Stimulated activated CD4-positive, alpha-beta T cell treated with anti-CD3 and anti-CD28 coated beads, TNF-alpha, amount 100 ng/mL, for 4 hours (primary cell): ENCODE measurements around the gene VPS51.
A peak's percentile ranks its signal among the peaks of the same experiment; 100 is the strongest.

ENCODE experiments used
- DNase-seq, 3 experiments: peaks; one replicate each; pipeline ENCODE4 v3.0.0-alpha.2; 2020; ENCODE audit warnings: low read depth in 3 of 3

The VPS51 gene

DNA sequence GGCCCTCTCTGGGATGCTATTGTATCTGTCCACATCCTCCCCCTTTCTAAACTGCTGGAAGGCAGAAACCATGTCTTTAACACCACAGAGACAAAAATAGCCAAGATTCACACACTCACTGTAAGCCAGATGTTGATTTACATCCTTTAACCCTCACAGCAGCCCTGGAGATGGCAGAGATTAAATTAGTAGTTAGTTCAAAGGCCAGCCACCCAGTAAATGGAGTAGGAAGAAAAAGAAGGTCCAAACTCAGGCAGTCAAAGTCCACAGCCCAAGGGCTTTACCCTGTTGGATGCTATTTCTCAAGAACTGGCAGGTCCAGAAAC, 23.6 kb downstream of the VPS51 start:
- DNase-seq, result no peak

DNA sequence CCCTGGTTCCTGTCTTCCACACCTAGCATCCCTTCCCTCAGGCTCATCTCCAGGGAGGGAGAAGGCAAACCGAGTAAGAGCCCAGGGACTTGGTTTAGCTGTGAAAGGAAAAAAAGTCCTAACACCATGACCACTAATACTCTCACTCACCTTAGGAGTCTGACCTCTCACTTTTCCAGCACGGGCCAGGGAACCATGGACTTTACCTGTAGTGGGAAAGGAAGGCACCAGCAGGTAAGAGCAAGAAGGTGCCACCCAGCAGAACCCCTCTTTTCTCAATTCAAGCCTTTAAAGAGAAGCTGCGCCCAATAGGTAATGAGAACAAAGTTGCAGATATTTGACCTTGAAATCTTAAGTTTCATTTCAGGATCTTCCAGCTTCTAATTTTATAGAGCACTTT, 24.8 kb downstream of the VPS51 start:
- DNase-seq, result no peak

DNA sequence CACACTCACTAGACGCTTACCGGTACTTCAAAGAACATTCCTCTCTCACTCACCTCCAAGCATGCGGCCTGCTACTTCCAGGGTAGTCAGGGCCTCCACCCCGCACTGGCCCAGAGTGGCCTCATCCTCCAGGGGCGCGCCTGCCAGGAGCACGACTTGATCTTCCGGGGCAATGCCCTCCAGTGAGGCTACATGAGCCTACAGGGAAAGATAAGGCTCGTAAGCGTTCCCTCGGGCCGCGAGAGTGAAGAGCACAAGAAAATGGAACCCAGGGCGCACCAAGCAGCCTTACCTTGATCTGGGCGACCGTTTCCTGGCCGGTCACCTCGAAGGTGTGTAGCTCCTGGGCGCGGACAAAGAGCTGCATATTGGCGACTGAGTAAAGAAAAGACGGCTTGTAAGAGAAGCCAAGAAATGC, 25.4 kb downstream of the VPS51 start:
- DNase-seq, result no peak

DNA sequence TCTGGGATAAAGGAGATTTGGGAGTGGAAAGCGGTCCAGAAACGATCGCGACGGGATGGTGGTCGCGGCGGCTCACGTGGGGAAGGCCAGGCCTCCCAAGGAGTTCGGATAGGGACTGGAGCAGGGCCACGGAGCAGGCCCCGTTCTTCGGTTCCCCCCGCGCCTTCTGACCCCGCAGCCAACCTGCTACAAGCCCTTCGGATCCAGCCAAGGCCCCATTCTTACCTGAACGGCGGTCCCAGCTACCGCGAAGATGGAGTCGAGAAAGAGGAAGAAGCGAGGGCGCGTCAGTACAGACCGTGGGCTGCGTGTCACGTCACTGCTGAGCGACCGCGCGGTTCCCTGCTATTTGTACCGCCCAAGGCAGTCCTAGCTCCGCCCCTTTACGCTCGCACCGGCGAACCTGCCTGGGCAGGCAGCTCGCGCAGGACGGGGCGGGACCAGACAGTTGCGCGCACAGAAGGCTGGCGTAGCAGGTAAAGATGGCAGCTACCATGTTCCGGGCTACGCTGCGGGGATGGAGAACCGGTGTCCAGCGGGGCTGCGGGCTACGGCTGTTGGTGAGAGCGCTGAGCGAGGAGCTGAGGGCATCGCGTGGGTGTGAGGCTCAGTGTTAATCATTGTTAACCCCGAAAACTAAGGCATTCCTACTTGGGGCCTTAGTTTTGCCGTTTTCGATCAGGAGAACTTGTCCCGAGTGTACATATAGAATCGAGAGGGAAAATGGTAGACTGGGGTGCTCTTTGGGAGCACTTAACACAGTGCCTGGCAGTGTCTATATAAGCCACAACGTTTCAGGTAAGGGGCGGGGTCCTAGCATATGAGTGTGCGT, 26.1 kb downstream of the VPS51 start, which contains the start of the genes FAU and MRPL49:
Gene FAU (minus strand): TSS at position 270 of the 832 bp plus-strand sequence. CDS start 321 bp downstream, outside the sequence.
Gene MRPL49 (plus strand): TSS at position 457 of the 832 bp plus-strand sequence. CDS start 26 bp downstream, at position 483.
- peak; percentile 92 to 98 (median 97) for DNase-seq

DNA sequence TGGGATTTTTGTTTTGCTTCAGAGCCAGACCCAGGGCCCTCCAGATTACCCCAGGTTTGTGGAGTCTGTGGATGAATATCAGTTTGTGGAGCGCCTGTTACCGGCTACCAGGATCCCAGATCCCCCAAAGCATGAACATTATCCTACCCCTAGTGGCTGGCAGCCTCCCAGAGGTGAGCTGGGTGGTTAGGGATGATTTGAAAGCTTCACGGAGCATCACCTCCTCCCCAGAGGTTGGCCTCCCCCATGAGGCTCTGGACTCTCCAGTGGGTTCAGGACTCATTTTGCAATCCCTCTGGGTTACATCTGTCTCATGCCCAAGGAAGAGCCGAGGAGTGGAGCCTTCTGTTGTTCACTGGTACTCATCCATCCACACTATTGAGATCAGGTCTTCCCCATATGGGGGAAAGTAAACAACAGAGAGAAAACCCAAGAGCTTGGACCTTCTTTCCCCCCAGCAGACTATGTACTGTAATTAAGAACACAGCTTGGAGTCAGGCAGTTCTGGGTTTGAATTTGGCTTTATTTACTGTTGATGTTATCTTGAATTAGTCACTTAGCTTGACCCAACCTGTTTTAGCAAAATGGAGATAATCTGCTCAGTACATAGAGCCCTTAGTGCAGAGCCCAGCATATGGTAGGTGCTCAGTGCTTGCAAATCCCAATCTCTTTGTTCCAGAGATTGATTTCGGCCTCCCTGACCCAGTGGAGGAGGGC, 28.6 kb downstream of the VPS51 start:
- DNase-seq, result no peak

DNA sequence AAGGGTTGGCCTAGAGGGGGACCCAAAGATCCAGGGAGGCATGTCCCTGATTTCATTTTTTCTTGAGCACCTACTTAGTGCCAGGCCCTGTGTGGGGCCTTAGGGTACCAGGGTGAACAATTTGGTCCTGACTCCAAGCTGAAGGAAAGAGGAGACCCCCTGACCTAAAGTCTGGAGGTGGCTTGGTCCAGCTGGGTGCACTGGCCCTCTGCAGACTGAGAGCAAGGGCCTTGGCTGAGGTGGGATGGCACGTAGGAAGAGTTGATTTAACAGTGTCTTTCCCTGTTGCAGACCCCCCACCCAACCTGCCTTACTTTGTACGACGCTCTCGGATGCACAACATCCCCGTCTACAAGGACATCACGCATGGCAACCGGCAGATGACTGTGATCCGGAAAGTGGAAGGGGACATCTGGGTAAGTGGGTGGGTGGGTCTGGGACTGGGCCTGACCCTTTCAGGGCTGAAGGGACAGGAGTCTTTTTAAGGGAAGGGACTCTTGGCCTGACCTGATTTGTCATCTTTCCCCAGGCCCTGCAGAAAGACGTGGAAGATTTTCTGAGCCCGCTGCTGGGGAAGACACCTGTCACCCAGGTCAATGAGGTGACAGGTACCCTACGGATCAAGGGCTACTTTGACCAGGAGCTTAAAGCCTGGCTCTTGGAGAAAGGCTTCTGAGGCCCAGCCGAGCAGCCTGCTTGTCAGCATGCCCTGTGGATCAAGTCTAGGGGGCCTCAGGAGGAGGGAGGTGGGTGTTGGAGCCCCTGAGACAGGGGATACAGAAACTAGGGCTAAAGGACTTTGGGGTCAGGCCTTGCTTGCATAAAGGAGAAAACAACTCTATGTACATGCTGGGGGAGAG, 29.4 kb downstream of the VPS51 start:
- DNase-seq, result no peak

DNA sequence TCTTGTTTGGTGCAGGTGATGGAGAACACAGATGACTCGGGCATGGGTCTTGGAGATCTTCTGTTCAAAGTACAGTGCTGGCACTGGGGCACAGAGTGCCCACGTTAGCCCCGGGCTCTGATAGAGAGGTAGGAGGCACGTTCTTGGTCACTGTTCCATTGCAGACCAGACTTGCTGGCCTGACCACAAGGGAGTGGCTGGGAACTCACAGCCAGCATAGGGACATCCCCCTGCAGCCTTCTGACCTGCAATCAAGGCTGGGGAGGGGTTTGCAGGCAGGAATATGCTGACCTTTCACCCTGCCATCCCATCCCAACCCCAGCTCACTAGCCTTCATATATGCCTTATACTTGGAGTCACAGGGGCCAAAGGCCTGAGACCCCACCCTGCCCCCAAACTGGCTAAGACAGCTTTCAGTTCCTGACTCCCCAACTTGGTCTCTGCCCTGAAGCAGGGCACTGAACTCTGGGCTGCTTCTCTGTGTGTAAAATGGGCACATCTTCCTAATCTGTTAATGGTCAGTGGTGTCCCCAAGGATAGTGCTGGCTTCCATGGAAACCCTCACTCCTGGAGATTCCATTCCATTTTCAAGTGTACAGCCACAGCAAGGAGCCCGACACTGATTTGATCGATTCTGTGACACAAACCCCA, 30.7 kb downstream of the VPS51 start:
- no peak for DNase-seq

DNA sequence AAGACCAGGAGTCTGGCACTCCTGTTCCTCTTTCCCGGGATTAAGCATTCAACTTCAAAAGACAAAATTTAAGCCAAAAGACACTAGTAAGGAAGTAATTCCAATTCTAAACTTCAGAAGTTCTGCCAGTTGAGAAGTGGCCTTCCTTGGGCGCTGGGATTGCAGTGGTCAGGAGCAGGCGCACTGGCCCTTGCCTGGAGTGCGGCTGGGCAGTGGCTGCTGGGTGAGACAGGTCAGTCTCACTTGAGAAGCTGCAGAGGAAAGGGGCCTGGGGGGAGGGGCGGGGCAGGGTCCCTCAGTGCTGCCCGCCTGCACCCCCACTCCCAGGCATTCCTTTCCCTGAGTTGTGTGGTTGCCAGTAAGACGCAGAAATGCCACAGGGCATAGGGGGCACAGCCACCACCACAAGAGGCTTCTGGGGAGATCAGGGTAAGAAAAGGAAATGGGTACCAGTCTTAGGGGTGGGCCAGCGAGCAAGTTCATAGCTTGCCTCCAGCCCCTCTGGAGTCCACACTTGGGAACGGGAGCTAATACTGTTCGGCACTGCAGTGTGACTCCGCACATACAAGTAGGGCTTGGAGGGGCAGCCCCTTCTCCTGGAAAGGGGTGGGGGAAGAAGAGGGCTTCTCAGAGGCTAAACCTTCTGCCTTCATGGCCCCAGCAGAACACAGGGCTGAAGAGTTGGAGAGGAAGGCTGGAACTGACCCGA, 31.6 kb downstream of the VPS51 start:
- no peak for DNase-seq

DNA sequence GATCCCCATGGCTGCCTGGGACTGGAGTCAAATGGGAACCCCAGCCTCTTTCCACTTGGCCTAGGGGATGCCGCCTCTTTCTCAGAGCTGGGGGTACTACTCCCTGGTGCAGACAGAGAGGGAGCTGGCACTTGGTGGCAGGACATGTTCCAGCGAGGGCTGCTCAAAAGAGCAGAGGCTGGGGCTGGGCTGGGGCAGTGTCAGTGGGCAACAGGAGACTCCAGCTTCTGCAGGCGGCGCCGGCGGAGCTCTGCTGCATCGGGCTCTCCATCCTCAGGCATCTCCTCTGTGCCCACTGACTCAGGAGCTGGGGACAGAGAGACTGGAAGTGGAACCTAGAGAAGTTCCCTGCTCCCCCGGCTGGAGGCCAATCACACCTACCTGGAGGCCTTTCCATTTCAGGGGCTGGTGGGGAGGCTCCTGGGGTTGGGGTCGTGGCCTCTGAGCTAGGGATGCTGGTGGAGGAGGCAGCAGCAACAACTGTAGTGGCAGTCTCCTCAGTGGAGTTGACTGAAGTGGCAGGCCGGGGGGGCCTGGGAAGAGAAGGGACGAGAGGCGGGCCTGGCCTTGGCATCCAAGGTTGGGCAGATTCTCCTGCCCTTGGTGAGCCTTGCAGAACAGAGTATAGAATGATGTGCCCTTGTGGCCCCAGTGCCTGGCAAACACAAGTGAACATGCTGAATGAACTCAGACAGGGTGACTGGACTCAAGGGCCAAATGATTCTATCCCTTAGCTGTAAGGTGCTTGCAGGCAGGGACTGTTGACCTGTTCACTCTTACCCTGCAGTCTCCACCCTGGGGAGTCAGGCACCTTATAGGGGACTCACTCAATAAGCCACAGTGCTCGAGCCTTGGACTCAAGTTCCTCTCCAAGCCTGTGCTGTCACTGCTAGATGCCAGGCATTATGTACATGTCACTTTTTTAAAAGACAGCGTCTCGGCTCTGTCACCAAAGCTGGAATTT, 32.5 kb downstream of the VPS51 start:
- DNase-seq, result no peak

DNA sequence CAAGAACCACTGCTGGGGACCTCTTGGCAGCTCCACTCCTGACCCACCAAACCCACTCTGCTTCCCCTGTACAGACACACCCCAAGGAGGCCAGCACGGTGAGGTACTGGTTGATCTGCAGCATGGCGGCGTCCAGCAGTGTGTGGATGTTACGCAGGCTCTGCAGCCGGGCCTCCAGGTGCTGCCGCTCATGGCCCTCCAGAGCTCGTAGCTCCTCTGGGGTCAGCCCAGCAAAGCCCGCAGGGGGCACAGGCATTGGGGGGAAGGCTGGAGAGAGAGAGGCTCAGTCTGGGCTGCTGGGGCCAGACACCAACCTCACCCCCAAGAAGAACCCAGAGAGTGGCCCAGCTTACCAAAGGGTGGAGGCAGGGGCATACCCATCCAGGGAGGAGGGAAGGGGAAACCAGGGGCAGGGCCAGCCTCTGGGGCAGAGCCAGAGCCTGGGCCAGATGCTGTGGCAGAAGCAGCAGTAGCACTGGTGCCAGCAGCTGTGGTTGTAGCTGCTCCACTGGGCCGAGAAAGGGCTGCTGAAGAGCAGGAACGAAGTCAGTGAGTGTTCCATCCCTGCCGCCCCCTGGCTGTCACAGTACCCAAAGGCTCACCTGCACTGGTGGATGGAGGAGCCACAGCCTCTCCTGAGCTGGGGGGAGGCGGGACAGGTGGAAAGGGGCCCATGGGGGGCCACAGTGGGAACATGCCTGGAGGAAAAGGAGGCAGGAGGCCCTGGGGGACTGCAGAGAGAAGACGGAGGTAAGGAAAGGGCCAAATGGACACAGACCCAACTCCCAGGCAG, 33.8 kb downstream of the VPS51 start:
- no peak for DNase-seq

DNA sequence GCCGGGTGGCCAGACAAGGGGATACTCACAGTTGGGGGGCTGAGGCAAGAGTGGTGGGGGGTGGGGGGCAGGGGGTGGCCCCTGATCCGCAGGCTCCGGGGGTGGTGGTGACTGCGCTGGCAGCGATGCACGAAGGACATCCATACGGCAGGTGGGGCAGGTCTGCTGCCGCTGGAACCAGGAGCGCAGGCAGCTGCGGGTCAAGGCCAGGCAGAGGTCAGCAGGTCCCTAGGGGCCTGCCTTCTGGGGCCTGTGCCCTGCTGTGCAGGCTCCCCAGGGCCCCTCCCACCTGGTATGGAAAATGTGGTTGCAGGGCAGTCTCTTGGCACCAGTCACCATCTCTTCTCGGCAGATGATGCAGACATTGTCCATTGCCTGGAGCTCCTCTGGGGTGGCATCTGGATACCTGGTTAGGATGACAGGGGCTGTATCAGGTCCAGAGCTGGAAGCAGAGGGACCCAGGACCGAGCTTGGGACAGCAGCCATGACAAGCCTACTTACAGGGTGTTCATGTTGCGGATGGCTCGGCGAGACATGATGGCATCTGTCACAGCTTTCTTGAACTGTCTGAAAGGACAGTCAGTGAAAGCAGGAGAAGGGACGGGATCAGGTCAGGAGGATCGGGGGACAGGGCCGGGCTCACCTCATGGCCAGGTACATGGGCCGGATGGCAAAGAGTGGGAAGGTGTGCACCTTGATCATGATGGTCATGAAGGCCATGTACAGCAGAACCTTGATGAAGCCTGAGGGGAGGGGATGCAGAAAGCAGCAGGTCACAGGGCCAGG, 34.8 kb downstream of the VPS51 start:
- no peak for DNase-seq

DNA sequence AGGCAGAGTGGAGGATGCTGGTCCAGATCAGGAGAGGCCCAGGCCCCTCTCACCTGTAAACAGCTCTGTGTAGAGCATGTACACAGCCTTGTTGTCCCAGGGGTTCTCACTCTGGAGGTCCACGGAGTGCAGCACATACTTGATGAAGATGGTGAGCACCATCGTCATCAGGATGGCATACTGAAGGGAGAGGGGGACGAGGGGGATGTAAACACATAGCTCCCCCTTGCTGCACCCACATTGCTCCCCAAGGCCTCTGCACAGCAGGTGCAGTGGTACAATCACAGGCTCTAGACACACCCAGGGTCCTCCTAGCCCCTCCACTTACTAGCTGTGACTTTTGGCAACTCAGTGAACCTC, 35.4 kb downstream of the VPS51 start:
- no peak for DNase-seq

DNA sequence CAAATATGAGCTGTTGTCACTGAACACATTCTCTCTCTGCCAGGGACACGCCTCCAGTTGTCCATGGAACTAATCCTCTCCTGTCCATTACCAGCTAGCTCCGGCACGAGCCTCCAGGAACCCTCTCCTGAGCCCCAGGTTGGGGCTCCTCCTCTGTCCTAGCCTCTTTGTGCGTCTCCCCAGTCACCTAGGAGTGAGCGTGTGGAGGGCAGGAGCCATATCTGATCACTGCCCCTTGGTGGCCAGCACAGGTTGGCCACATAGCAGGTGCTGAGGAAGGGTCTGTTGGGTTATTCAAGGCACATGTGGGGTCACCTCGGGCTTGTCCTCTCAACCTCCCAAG, 35.9 kb downstream of the VPS51 start:
- DNase-seq, result no peak

DNA sequence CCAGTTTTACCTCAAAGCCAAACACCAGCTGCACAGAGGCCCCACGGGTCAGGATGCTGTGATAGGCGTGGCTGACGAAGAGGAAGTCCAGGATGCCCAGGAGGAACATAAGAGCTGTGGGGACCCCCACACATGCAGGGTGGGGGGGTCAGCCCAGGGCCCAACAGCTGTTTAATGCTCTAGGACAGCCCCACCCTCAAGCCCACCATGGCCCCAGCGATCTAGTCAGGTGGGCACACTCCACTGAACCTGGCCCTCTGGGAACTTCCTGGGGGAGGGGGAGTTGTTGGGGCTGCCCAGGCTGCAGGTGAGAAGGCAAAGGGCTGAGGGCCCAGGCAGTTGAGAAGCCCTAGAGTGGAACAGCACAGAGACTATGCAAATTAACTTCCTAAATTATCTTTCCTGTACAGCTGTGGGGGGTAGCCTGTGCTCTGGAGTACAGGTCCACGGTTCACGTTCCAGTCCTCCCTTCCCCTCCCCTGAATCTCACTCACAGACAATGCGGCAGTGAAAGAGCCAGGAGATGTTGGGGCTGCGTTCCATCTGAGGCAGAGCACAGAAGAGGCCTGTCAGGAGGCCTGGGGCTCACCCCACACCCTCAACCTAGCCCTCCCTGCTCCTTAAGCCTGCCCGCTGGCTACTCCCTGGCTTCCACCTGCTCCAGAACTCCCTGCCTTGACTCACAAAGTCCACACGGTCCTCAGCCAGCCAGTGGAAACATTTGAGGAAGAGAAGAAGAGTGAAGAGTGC, 36.4 kb downstream of the VPS51 start:
- no peak for DNase-seq

DNA sequence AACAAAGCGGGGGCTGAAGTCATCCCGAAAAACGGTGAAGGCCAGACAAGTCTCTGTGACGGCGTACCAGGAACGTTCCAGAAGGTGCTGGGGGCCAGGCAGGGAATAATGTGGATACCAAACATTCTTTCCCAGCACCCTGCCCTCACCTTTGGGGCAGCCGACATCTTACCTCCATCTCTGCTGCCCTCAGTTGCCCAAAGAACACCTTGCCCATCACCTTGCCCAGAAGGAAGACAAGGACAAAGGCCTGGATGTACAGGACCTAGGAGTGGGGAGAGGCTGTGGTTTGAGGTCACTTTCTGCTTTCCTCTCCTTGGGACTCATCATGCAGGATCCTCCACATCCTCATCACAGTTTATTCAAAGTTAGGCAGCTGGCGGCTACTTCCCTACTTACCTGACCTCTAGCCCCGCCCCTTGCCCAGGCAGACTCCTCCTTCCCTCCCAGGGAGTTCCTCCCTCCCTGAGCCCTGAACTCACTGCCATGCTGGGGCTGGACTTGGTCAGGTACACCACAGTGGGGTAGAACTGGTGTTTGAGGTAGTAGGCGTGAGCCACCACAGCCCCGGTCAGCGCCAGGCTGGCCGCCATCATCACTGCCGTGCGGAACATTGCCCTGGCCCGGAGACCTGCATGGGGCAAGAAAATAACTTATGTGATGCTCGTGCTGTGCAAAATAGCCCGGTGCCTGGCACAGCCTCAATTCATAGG, 37.1 kb downstream of the VPS51 start:
- no peak for DNase-seq

DNA sequence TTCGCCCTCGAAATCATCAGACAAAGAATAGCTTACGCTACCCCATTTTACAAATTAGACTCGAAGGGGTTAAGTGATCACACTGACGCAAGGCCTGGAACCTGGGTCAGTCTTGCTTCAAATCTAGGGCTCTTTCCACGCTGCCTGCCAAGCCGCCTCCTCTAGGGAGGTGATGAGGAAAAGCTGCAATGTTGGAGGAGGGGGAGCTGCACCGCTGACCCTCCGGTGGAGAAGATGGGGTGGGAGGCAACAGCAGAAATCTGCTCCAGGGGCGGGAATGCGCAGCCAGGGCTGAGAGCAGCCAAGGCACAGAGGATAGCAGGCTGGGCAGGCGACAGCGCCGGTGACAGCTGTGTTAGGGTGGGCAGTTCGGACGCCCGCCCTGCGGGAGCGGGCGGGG, 37.7 kb downstream of the VPS51 start:
- DNase-seq, result no peak
